ENCODE measurements around the gene CHST12.

- TF ChIP-seq CTCF (IDR thresholded peaks at IDR 0.05) (no peak), POLR2A (IDR thresholded peaks at IDR 0.05) (no peak), EP300 (IDR thresholded peaks at IDR 0.05) (no peak), POLR2AphosphoS5 (IDR thresholded peaks at IDR 0.05) (no peak)
These were observed 62.5 kb downstream of the CHST12 start for GRCh38 chr7:2465928-2466327.
